NK-92 (cell line): ENCODE results near the gene RANBP9.

Experiments used
- DNase-seq: peaks from one replicate; lab custom pipeline; 2025; ENCODE audit not compliant: unreplicated experiment; lab: John Stamatoyannopoulos, UW

RANBP9 gene

DNA sequence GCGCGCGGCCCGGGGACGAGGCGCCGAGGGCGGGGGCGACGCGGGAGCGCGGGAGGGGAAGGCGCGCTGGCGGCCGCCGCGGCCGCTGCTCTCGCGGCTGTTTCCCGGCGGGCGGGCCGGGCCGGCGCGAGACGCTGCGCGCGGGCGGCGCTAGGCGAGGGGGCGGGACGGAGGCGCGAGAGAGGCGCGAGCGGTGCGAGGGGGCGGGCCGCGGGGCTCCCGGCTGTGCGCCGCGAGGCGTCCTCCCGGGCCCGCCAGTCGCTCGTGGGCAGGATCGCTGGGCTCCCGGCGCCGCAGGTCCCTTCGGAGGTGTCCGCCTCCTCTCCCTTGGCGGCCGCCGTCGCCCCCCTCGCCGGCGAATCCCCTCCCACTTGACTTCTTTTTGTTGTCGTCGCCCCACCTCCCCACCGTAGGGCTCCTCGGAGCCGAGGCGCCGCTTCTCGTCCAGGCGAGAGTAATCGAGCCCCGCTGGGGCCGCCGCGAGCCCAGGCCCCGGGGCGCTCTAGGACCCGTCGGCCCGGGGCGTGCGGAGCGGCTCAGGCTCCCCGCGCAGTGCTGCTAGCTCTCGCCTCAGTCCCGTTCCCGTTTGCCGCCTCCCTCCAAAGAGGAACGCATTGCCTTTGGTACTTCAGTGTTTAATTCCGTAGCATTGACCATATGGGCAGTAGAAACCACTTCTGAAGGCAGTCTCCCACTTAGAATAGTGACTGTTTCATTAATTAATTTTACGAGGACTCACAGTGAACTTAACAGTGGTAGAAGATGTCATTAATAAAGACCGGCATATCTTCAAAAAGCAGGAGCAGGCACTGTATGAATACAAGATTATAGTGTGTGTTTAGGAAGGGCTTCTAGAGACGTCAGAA, at the start of gene RANBP9:
TSS of gene RANBP9 (minus strand) at position 103 of the 866 bp plus-strand sequence. CDS start 330 bp downstream, outside the sequence.
- no peak for DNase-seq

- DNase-seq = no peak
Measured at GRCh38 chr6:13760307-13761304, 49.0 kb upstream of the RANBP9 start.

GRCh38 chr6:13759025-13759424, 47.4 kb upstream of the RANBP9 start:
- DNase-seq = no peak

DNA sequence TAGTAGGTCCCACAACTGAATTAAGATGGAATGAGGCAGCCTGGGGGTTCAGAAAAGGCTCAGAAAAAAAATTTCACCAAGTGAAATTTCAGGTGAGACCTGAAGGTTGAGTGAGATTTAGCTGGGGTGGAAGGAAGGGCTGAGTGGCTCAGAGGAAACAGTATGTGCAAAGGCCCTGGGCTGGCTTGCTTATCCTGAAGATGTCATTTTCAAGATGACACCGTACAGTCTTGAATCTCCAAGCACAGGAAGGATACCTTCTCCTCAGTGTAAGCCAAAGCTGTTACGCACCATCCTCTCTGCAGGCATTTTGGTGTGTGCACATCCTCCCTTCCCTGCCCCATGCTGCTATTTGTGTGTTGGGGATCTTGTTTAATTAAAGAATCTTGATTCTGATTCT, 43.0 kb upstream of the RANBP9 start:
- no peak for DNase-seq

- no peak for DNase-seq
Measured at GRCh38 chr6:13743736-13744127, 32.1 kb upstream of the RANBP9 start.

DNA sequence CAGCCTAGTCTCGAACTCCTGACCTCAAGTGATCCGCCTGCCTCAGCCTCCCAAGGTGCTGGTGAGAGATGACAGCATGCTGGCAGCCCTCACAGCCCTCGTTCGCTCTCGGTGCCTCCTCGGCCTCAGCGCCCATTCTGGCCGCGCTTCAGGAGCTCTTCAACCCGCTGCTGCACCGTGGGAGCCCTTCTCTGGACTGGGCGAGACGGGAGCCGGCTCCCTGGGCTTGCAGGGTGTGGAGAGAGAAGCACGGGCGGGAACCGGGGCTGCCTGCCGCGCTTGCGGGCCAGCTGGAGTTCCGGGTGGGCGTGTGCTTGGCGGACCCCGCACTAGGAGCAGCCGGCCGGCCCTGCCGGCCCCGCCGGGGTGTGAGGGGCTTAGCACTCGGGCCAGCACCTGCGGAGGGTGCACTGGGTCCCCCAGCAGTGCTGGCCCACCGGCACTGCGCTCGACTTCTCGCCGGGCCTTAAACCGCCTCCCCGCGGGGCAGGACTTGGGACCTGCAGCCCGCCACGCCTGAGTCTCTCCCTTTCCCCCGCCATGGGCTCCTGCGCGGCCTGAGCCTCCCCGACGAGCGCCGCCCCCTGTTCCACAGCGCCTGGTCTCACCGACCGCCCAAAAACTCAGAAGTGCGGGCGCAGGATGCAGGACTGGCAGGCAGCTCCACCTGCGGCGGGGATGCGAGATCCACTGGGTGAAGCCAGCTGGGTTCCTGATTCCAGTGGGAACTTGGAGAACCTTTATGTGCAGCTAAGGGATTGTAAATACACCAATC, 31.5 kb upstream of the RANBP9 start:
- no peak for DNase-seq

GRCh38 chr6:13741365-13741764, 29.7 kb upstream of the RANBP9 start:
- no peak for DNase-seq

GRCh38 chr6:13735031-13735430, 23.4 kb upstream of the RANBP9 start:
- DNase-seq = no peak

- no peak for DNase-seq
Measured at GRCh38 chr6:13733178-13733887, 21.7 kb upstream of the RANBP9 start.

- no peak for DNase-seq
Measured at GRCh38 chr6:13730704-13731103, 19.1 kb upstream of the RANBP9 start.

- no peak for DNase-seq
Measured at GRCh38 chr6:13729891-13730290, 18.3 kb upstream of the RANBP9 start.

DNA sequence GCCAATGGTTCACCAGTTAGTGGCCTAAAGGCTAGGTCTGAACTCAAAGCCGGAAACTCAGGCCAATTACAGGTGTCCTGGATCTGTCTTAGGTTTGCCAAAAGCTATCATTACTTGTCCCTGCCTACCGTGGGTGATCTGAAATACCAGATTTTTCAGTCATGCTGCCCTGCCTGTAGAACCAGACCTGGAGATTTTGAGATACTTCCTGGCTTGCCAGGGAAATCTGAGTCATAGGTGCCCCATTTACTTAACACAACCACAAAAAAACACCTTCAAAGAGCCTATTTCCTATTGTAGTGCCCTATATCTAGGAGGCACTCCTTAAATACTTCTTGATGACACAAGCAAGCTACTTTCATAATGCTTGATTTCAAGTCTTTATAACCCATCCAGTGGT, 13.9 kb upstream of the RANBP9 start:
- no peak for DNase-seq

DNA sequence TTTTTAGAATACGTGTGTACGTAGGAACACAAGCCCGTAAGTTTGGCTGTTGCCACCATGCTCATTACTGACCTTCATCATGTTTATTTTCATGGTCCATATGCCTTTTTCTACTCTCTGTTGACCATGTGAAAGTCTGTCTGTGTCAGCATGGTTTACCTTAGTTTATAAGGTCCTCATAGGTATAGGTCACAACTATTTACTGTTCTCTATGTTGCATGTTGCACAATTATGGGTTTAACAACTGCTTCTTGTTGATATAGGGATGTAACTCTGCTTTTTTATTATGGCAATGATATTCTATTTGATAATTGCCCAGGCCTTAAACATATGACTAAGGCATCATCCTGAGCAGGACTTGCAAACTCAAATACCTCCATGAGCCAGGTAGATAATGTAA, 13.4 kb upstream of the RANBP9 start:
- no peak for DNase-seq

DNA sequence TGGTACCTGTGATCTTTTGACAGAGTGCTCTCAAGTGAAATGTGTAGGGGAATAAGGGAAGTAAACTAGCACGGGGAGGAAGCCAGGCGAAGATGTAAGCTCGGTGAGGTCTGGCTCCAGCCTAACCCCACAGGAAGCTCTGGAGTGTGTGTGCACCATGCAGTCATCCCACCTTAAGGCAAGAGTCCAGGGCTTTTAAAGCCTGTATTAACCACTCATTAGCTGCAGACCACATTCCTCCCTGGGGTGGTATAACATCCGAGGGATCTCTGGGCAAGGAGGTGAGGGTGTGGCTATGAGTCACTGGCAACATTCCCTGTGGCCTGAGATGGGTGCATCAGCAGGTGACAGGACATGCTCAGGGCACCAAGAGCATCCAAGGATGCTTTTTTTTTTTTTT, 12.5 kb upstream of the RANBP9 start:
- DNase-seq = no peak

DNA sequence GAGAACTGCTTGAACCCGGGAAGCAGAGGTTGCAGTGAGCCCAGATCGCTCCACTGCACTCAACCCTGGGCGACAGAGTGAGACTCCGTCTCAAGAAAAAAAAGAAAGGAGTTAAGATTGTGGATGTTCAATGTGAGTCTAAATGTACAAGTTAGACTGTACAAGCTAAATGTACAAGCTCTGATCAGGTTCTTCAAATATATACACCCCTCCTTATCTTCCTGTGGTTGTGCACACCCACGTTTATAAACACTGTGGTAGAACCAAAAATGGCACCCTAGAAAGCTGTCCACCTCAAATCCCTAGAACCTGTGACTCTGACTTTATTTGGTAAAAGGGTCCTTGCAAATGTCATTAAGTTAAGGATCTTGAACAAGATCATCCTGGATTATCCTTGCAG, 11.2 kb upstream of the RANBP9 start:
- DNase-seq = no peak

DNA sequence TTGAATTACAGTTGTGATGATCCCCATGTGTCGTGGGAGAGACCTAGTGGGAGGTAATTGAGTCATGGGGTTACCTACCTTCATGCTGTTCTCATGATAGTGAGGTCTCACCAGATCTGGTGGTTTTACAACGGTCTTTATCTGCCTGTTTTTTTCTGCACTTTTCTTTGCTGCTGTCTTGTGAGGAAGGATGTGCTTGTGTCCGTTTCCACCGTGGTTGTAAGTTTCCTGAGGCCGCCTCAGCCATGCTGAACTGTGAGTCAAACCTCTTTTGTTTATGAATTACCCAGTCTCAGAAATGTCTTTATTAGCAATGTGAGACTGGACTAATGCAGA, 6.5 kb upstream of the RANBP9 start:
- no peak for DNase-seq

DNA sequence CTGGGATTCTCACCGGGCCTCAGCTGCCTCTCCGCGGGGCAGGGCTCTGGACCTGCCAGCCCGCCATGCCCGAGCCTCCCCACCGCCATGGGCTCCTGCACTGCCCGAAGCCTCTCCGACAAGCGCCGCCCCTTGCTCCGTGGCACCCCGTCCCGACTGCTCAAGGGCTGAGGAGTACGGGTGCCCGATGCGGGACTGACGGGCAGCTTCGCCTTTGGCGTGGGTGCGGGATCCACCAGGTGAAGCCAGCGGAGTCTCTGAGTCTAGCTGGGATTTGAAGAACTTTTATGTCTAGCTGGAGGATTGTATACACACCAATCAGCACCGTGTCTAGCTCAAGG, 5.3 kb upstream of the RANBP9 start:
- DNase-seq = no peak

- no peak for DNase-seq
Measured at GRCh38 chr6:13716225-13716954, 4.8 kb upstream of the RANBP9 start.

- no peak for DNase-seq
Measured at GRCh38 chr6:13715444-13715883, 3.8 kb upstream of the RANBP9 start.

- no peak for DNase-seq
Measured at GRCh38 chr6:13712599-13712898, 914 bp upstream of the RANBP9 start.
